BE2C (cell line): ENCODE results near the gene SH3GLB1.

Experiments used
- DNase-seq: peaks from one replicate; pipeline ENCODE4 v3.0.0-alpha.2; 2020
- H3K27me3 ChIP-seq: fragments of 250-450 bp; sonication (Bioruptor Pico); 2 replicates; pipeline ENCODE4 v1.5.1; 2020; ENCODE audit warnings: mild to moderate bottlenecking
- H3K36me3 ChIP-seq: fragments of 250-450 bp; sonication (Bioruptor Pico); 2 replicates; pipeline ENCODE4 v1.5.1; 2020; ENCODE audit warnings: mild to moderate bottlenecking
- H3K4me1 ChIP-seq: fragments of 250-450 bp; sonication (Bioruptor Pico); 2 replicates; pipeline ENCODE4 v1.5.1; 2020
- H3K4me3 ChIP-seq: 2 replicates; pipeline ENCODE4 v1.5.1; 2011; ENCODE audit warnings: low read depth, low read length
- H3K9me3 ChIP-seq: fragments of 250-450 bp; sonication (Bioruptor Pico); 2 replicates; pipeline ENCODE4 v1.5.1; 2020
- CTCF ChIP-seq: IDR thresholded peaks from 2 replicates; pipeline ENCODE4 v1.5.1; 2012; ENCODE audit warnings: mild to moderate bottlenecking, low read depth, low read length

SH3GLB1 gene

GRCh38 chr1:86764523-86764922, 60.1 kb downstream of the SH3GLB1 start:
- no peak for DNase-seq
- Histone ChIP-seq H3K36me3 (no peaks in the 10 kb centered on the region), H3K27me3 (no peaks in the 10 kb centered on the region), H3K4me1 (peaks cover 2% of the 10 kb centered on the region; the same call in 1 of the 2 replicates), H3K9me3 (no peaks in the 10 kb centered on the region), H3K4me3 (no peak overlapping the region)
- TF ChIP-seq CTCF = no peak

GRCh38 chr1:86765073-86765472, 60.7 kb downstream of the SH3GLB1 start:
- peak; percentile 64 for DNase-seq
- no peak for TF ChIP-seq CTCF
- no peaks in the 10 kb centered on the region for H3K36me3 ChIP-seq
- peaks cover 2% of the 10 kb centered on the region; the same call in 1 of the 2 replicates for H3K4me1 ChIP-seq
- H3K9me3 ChIP-seq = no peaks in the 10 kb centered on the region
- H3K27me3 ChIP-seq = no peaks in the 10 kb centered on the region
- no peak overlapping the region for H3K4me3 ChIP-seq

- DNase-seq = no peak
- no peaks in the 10 kb centered on the region for H3K36me3 ChIP-seq
- no peaks in the 10 kb centered on the region for H3K9me3 ChIP-seq
- no peak overlapping the region for H3K4me3 ChIP-seq
- TF ChIP-seq CTCF = no peak
- peaks cover 2% of the 10 kb centered on the region; the same call in 1 of the 2 replicates for H3K4me1 ChIP-seq
- no peaks in the 10 kb centered on the region for H3K27me3 ChIP-seq
Measured at GRCh38 chr1:86765674-86766073, 61.3 kb downstream of the SH3GLB1 start.

GRCh38 chr1:86768554-86768953, 64.2 kb downstream of the SH3GLB1 start:
- H3K27me3 ChIP-seq = no peaks in the 10 kb centered on the region

GRCh38 chr1:86769065-86769464, 64.7 kb downstream of the SH3GLB1 start:
- TF ChIP-seq CTCF = no peak
- no peaks in the 10 kb centered on the region for H3K9me3 ChIP-seq
- no peaks in the 10 kb centered on the region for H3K36me3 ChIP-seq
- peaks cover 2% of the 10 kb centered on the region; the same call in 1 of the 2 replicates for H3K4me1 ChIP-seq
- no peaks in the 10 kb centered on the region for H3K27me3 ChIP-seq
- no peak for DNase-seq
- H3K4me3 ChIP-seq = no peak overlapping the region

More at GRCh38 chr1:86768554-86768953, 64.2 kb downstream of the SH3GLB1 start:
- no peak for DNase-seq
- Histone ChIP-seq H3K4me3 (no peak overlapping the region), H3K4me1 (peaks cover 2% of the 10 kb centered on the region; the same call in 1 of the 2 replicates), H3K36me3 (no peaks in the 10 kb centered on the region), H3K9me3 (no peaks in the 10 kb centered on the region)
- no peak for TF ChIP-seq CTCF

GRCh38 chr1:86773341-86774288, 69.2 kb downstream of the SH3GLB1 start:
- Histone ChIP-seq H3K27me3 (no peaks in the 10 kb centered on the region), H3K36me3 (no peaks in the 10 kb centered on the region), H3K9me3 (no peaks in the 10 kb centered on the region), H3K4me1 (no peaks in the 10 kb centered on the region), H3K4me3 (no peak overlapping the region)
- no peak for DNase-seq
- TF ChIP-seq CTCF = no peak
